Measurements from ENCODE around the gene AS3MT.
"Not testable (repeated sequence)": the region's sequence is repeated elsewhere in the genome, so short reads cannot be mapped to it uniquely, and the experiment has no call there.

GRCh38 chr10:102853237-102853636, 16.0 kb upstream of the AS3MT start:
- TF ChIP-seq CTCF (IDR thresholded peaks at IDR 0.05; ENCODE audit: low read depth, low read length); EZH2phosphoT487 (IDR thresholded peaks at IDR 0.05; ENCODE audit: low read depth): not testable (repeated sequence)
